HG03571 (cell line): Measurements from ENCODE around the gene NOL3.
"Not testable (repeated sequence)": the region's sequence is repeated elsewhere in the genome, so short reads cannot be mapped to it uniquely, and the experiment has no call there.

Source experiments
- ATAC-seq: cut with Tn5 transposase; IDR thresholded peaks from one replicate; pipeline ENCODE4 v1.9.1; 2021; ENCODE audit not compliant: unreplicated experiment

The NOL3 gene

DNA sequence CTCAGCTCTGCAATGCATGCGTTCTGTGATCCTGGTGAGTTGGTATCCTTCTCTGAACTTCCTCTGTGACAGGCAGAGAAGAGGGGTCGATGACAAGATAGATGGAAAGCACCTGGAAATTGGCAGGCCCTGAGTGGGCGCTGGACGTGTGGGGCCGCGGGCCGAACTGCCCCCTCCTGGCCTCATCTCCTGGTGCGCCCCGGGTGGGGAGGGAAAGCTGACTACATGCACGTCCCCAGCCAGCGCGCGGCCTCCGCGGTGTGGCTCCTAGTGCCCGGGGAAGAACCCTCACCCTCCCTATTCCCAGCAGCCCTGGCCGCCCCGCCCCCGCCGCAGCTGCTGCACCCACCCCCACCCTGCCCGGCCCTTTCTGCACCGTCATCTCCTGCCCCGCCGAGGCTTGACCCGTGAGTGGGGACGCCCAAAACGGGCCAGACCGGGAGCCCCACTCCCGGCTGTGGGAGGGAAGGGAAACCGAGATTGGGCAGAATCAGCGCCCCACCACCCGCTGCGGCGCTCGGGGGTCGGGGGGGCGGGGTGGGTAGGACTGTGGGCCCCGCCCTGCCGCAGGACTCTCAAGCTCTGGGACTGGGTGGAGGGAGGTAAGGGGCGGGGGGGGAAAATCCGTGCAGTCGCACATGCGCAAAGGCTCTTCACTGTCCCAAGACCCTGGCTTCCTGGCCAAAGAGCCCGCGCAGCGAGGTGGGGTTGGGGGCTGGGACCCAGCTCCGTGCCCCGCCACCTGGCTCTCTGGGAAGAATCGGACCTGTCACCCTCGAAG lies at the start of gene NOL3:
Gene NOL3 (plus strand): TSS at position 371 of the 781 bp plus-strand sequence.
- ATAC-seq, result no peak

DNA sequence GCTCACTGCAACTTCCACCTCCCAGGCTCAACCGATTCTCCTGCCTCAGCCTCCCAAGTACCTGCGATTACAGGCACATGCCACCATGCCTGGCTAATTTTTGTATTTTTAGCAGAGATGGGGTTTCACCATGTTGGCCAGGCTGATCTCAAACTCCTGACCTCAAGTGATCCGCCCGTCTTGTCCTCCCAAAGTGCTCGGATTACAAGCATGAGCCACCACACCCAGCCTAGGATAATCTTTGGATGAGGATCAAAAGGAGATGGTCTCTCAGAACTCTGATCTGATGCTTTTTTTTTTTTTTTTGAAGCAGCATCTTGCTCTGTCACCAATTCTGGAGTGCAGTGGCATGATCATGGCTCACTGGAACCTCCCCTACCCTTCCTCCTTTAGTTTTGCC lies 47.5 kb upstream of the NOL3 start:
- not testable (repeated sequence) for ATAC-seq

DNA sequence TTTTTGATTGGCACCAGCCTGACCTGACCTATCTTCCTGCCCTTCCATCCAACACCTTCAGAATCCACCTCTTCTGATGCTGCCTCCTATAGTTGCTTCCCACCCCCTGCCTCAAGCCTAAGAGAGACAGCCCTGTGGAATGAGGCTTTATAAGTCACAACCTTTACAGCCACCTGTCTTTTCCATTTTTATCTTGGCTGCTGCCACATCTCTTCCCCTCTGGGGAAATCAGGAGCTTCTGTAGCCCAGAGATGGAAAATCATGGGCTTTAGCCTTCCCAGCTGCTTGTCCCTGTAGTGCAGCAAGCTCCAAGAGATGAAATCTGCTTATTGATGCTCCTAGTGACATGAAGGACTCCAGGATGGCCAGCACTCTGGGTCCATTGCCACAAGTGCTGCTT lies 41.9 kb upstream of the NOL3 start:
- no peak for ATAC-seq

DNA sequence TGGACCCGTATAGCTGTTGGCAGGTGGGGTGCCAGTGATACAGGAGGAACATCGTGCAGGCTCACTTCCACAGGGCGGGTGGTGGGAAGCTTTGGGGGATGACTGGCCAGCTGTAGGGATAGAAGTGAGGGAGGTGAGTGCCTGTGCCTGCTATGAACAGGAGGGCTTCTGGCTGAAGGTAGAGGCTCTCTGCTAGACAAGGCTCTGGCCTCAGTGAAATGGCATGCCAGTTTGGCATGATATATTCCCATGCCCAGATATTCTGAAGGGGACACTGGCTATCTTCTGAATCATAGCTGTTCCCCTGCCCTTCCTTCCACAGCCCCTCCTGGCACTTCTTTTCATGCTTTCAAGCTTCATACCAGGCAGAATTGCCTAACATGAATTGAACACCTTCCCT lies 41.5 kb upstream of the NOL3 start:
- ATAC-seq, result no peak

DNA sequence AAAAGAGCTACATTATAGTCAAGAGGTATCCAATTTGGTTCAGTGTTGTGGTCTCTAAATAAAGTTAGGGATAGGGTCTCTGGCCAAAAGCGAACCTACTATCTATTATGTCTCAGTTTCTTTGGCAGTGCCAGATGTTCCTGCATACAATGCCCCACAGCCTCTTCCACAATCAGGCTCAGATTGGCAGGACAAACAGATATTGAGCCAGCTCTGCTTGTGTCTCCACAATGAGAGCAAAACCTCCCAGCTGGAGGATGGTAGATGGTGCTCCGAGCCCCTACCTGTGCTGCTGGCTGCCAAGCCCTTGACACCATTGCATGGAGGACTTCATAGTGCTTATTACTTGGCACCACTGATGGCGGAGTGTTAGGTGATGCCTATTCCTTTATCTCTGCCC lies 40.9 kb upstream of the NOL3 start:
- no peak for ATAC-seq

DNA sequence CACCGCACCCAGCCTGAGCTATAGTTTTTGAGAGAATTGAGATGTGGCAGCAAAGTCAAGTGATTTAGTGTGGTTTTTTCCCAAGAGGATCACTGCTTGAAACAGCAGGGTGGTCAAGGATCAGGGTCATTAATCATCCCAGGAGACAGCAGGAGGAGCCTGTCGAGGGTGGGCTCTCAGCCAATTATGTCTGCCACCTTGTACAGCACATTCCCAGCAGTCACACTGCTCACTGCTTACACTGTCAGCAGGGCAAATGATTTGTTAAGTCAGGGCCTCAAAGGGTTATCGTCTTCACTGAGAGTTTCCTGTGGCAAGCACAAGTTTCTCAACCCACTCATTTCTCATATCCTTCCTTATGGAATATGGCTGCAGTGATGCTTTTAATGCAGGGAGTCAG lies 32.7 kb upstream of the NOL3 start:
- ATAC-seq, result no peak

DNA sequence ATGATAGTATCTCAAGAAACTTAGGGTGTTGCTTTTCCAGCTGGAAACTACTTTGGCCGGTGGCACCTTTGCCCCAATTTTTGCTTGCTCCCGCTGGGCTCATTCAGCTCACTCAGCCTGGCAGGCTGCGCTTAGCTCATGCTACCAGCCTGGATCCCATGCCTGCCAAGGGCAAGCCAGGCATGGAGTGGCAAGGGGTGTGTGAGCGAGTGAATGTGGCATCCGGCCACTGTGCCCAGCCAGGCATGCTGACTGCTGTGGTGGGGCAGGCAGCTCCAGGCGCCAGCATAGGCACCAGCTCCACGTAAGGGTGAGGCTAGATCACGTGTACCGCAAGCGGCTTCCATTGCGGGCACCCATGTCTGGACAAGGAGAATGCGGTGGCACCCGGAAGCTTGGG lies 28.9 kb upstream of the NOL3 start:
- no peak for ATAC-seq

DNA sequence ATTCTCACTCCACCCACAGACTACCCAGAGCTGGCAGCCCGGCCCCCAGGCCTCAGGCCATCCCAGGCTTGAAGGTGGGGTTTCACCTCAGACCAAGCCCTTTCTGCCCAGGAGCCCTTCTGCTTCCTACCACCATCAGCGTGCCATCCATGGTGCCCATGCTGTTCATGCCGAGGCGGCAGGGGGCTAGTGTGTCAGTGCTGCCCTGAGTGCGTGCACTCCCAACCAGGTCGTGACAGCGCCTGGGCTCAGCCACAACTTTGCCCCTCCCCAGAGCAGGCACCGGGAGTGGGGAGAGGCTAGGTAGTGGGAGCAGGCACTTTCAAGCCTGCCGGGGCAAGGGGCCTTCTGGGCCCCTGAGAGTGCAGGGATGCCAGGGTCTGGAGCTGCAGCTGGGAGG lies 28.0 kb upstream of the NOL3 start:
- no peak for ATAC-seq

DNA sequence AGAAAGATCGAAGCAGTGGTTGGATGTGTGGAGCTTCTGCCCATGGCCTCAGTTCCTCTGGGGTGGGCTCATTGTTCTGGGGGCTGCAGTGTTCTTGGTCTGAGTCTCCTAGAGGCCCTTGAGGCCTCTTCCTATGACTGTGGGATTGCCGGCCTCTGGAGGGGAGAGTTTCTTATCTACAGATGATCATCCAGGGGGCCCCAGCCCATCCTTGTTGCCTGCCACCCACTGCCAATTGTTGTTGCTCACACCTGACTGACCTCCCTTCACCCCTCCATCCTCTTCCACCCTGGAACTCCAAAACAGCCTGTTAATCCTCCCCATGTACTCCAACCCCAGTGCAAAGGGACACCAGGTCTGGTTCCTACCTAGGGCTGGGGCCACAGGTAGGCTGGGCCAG lies 25.4 kb upstream of the NOL3 start:
- ATAC-seq, result no peak

DNA sequence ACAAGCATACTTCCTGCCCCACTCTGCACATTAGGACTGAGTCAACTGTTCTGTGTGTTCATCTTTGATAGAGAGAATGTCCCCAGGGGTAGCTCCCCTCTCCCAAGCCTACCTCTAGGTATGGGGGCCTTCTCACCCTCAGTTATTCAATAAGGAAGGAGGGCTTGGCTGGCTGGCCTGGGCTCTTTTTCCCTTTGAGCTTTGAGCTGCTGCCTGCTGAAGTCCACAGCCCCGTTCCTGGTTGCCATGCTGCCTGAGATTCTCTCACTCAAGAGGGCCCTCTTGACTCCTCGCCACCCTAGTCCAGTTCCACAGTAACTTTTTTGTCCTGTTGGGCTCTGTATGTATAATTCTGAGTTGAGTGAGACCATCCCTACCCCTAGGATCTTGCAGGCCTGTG lies 24.6 kb upstream of the NOL3 start:
- no peak for ATAC-seq

DNA sequence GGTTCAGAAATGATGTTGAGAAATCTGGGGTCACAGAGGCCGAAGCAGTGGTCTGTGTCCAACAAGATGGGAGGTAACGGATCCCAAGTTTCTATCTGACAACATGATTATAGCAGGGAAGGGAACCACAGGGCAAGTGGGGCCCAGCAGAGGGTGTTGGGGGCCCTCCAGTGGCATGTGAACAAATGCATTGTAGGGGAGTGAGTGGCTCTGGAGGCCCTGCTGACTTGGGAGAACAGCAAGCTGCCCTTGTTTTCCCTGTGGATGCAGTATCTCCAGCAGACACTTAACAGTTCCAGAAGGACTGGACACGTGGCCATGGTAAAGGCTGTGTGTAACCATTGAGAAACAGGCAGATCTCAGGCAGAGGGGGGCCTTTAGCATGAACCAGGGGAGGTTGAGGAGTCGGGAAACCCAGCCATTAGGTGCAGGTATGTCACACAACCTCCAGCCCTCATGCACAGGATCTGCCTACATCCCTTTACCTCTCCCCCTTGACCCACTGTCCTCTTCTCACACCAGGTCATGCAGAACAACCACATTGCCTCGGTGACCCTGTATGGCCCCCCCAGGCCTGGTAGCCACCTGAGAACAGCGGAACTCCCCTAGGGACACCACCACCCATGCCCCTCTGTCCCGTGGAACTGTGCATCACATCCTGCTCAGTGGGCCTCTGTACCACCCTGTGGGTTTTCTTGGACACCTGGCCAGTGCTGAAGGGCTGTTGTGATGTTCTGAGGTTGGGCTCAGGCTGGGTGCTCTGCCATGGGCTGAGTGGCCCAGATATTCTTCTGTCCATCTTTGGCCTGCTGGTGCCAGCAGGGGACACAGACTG lies 23.6 kb upstream of the NOL3 start:
- ATAC-seq, result no peak

DNA sequence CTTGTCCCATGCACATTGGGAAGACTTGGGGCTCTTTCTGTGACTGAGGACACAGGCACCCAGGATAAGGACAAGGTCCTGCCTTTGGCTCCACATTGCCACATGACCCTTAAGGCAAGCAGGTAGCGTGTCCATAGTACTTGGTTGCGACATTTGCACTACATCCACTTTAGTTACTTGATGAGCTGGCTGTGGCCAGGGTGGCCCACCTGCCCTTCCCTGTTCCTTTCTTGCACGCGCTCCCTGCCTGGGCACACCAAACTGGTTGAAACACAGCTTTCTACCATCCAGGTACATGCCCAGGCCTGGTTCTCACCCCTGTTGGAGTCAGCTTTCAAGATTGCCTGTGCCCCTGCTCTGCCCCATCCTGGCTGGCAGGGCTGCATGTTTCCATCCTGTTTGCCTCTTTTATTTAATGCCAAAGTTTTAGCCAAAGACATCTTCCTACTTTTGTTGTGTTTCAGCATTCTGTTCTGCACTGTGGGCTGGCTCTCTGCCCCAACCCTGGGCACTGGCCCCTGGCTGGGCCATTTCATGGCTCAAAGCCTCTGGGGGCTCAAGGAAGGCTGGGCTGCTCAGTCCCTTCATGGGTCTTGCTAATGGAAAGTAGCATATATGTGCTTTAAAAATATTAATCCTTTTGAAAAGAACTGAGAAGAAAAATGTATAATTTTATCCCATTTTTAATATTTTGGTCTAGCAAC lies 22.7 kb upstream of the NOL3 start:
- no peak for ATAC-seq

DNA sequence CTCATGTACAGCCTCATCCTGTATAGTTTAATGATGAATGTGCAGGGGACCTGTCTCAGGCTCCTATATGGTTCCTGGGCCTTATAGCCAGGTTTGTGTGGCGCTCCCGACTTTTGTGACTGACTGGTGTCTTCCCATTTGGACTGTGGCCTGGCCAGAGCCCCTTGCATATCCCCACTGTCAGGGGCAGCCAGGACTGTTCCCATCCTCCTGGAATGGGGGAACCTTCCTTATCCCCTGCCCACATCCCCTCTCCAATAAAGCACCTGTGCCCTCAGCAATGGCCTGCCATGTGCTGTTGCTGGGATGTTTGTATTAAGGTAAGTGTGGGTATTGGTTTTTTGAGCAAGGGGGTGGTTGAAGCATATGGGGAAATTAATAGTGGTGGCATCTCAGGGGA lies 22.1 kb upstream of the NOL3 start:
- ATAC-seq, result no peak

DNA sequence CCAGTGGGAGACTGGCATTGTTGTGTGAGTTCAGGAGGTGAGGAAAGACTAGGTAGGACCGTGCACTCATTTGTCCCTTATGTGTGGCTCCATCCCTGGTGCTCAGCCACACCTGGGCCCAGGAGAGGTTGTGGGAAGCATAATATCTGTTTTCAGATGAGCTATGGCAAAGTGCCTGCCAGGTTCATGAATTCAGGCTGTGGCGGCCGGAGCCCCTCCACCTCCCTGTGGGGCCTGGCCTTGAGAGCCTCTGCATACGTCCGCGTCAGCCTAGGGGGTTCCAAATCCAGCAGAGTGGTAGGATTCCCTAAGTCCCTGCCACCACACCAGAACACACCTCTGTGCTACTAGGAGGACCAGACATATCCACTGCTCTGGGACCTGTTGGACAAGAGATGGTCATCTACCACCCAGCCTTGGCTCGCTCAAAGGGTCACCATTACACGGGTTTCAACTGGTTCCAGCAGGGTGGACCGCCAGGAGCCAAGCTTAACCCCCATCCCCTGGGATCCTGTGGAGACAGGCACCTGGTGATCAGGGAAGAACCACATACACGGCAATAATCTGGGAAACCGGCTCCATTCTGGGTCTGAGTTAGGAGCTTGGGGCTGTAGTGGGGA lies 21.6 kb upstream of the NOL3 start:
- no peak for ATAC-seq

DNA sequence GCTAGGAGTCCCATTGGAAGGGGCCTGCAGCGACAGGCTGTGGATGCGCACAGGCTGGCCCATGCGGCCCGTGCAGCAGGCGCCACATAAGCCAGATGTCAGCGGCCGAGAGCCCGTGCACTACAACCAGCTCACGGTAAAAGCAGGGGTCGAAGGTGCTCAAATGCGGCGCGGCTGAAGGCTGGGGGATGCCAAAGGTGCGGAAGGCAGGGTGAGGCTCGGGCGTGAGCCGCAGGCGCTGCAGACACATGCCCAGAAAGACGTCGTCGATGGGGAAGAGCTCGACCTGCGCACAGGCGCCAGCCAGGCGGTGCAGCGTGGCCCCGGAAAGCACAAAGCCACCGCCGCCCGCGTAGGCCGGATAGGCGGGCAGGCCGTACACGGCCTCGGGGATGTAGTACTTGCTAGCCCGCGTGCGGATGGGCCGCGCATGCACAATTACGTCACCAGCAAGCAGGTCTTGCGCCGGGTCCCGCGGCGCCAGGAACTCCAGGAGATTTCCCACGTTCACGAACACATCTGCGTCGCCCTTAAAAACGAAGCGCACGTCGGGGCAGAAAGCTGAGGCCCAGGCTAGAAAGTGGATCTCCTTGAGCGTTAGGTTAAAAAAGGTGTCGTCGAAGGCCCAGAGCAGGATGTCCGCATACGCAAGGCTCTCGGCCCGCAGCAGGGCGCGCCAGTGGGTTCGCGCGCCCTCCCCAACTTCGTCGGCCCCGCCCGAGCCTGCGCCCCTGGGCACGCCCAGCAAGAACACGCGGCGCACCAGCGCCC lies 20.9 kb upstream of the NOL3 start:
- no peak for ATAC-seq

DNA sequence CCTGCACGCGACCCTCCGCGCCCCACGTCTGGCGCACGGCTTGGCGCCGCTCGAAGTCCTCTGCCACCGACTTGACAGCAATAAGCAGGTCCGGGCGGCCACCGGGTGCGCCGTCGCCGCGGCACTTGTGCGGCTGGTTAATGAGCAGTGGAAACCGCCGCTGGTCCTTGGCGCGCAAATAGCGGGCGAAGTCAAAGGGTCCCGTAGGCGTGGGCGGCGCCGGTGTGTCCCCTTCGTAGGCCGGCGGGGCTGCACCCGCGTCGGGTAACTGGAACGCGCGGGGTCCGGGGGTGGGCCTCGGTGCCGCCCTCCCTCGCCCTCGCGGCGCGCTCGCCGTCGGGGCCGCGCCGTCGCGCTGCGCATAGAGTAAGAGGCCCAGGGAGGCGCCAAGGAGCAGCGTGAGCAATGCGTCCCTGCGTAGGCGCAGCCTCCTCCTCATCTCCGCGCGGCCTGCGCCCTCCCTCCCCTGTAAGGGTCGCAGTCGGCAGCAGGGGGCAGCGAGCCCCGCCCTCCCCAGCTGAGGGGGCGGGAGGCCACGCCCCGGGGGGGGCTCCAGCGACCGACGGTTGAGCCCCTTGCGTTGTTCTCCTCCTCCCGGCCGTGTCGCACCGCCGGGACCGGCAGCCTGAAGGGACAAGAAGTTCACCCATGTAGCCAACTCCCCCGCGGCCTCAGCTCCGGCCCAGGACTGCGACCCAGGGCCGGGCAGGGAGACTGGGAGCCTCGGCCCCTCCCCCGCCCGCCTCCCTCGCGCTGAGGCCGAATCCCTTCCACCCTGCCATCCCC lies 20.1 kb upstream of the NOL3 start:
- no peak for ATAC-seq

DNA sequence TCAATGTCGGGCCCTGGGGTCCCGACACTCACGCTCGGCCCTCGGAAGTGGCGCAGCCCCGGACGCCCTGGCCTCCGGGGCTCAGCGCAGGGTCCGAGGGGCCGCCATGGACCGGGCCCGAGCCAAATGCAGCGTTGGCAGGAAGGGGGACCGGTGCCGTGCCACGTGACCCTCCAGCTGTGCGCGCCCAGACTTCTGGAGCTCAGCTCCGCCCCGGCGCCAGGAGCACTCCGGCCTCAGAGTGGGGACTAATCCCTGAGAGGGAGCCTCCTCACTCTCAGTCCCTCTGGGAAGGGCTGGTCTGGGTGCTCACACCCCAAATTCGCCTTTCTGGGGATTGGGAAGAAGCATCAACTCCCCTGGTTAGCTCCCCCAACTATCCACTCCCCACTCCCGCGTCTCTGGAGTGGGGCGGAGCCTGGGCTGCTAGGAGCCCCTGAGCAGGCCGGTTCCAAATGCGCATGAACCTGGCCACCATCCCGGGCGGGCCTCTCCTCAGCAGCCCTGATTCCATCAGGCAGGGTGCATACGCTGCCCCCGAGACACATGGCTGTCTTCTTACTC lies 19.4 kb upstream of the NOL3 start, which contains the start of gene B3GNT9:
Gene B3GNT9 (minus strand): TSS at position 166 of the 564 bp plus-strand sequence. CDS start 513 bp downstream, outside the sequence.
- ATAC-seq, result no peak

DNA sequence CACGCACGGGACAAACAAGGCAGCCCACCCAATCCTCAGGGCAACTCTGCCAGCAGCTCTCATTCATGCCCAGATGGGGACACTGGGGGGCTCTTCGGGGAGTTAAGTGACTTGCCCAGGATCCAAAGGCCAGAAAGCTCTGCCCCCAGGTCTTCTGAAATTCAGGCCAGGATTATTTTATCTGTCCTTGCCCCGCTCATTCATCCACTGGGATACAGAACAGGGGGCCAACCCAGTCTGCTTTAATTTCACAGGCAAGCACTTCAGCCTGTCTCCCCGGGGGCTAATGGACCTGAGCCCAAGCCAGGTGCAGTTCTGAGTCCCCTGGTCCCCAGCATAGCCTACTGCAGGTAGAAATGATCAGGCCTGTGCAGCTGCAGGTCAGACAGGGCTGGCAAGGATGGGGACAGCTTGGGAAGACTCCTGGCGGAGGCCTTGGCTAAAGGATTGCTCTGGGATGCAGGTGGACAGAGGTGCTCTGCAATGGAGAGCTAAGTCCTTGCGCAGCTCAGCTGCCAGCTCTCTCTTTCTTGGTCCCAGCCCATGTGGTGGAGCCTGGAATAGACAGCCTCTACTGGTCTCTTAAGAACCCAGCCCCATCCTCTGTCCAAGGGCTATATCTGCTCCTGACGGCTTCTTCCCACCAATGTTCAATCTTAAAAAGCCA lies 18.8 kb upstream of the NOL3 start:
- no peak for ATAC-seq
